Measurements from ENCODE around the gene RUVBL1.
"Not testable (repeated sequence)": the region's sequence is repeated elsewhere in the genome, so short reads cannot be mapped to it uniquely, and the experiment has no call there.

RUVBL1 gene

GRCh38 chr3:128166971-128167453 is 43.4 kb upstream of the RUVBL1 start:
- no peak for TF ChIP-seq CTCF (conservative IDR thresholded peaks at IDR 0.05; ENCODE audit: low read depth, low read length)
- no peak overlapping the region for H3K4me3 ChIP-seq (ENCODE audit: low read depth, low read length)
- no peak for DNase-seq (ENCODE audit: low read depth)

- no peak overlapping the region for H3K4me3 ChIP-seq (ENCODE audit: low read depth, low read length)
- no peak for DNase-seq (ENCODE audit: low read depth)
- no peak for TF ChIP-seq CTCF (conservative IDR thresholded peaks at IDR 0.05; ENCODE audit: low read depth, low read length)
These were observed 39.8 kb upstream of the RUVBL1 start for GRCh38 chr3:128163432-128163831.

- no peak for DNase-seq (ENCODE audit: low read depth)
- no peak overlapping the region for H3K4me3 ChIP-seq (ENCODE audit: low read depth, low read length)
- no peak for TF ChIP-seq CTCF (conservative IDR thresholded peaks at IDR 0.05; ENCODE audit: low read depth, low read length)
These were observed 37.0 kb upstream of the RUVBL1 start for GRCh38 chr3:128160661-128161060.

- DNase-seq (ENCODE audit: low read depth), result no peak
- TF ChIP-seq CTCF (conservative IDR thresholded peaks at IDR 0.05; ENCODE audit: low read depth, low read length), result no peak
These were observed 32.2 kb upstream of the RUVBL1 start for GRCh38 chr3:128155616-128156360.

GRCh38 chr3:128154354-128154753 is 30.7 kb upstream of the RUVBL1 start:
- peak overlapping the region; percentile 86 for H3K4me3 ChIP-seq (ENCODE audit: low read depth, low read length)

More at GRCh38 chr3:128155616-128156360, 32.2 kb upstream of the RUVBL1 start:
- H3K4me3 ChIP-seq (ENCODE audit: low read depth, low read length), result no peak overlapping the region

GRCh38 chr3:128153156-128154041 is 29.8 kb upstream of the RUVBL1 start, which contains the start of gene EEFSEC:
TSS of gene EEFSEC (plus strand) at chr3:128153481. CDS start at chr3:128153508, 27 bp downstream.
- TF ChIP-seq CTCF (conservative IDR thresholded peaks at IDR 0.05; ENCODE audit: low read depth, low read length), result no peak
- H3K4me3 ChIP-seq (ENCODE audit: low read depth, low read length), result peak within 1 kb of the TSS; percentile 86
- peak; percentile 84 for DNase-seq (ENCODE audit: low read depth)

More at GRCh38 chr3:128154354-128154753, 30.7 kb upstream of the RUVBL1 start:
- DNase-seq (ENCODE audit: low read depth), result not testable (repeated sequence)
